H1 (cell line): ENCODE measurements around the gene BOLA3. TPM values are rescaled to one million over a fixed set of nuclear protein-coding genes. Genes with fewer than 3 reads are reported as not detected.

Experiments
- ATF3 ChIP-seq: IDR thresholded peaks from 2 replicates; pipeline ENCODE4 v1.6.1; 2011; ENCODE audit warnings: low read depth, mild to moderate bottlenecking, low read length; ENCODE audit not compliant: insufficient read depth
- CHD7 ChIP-seq: fragments of 300-600 bp; sonication (generic); IDR thresholded peaks from 2 replicates; pipeline ENCODE4 v1.7.1; 2012; ENCODE audit warnings: low read length, moderate library complexity, mild to moderate bottlenecking, inconsistent platforms; ENCODE audit not compliant: insufficient replicate concordance
- HDAC2 ChIP-seq, 2 experiments: fragments of 300-600 bp in 1 of 2; sonication (generic) in 1 of 2; IDR thresholded peaks; 2 replicates each; pipeline ENCODE4 v1.6.1; 2011 to 2012; ENCODE audit warnings: low read depth in 2 of 2, low read length in 2 of 2, mild to moderate bottlenecking in 2 of 2, moderate library complexity in 2 of 2, borderline replicate concordance in 1 of 2, inconsistent platforms in 1 of 2
- RNF2 ChIP-seq: fragments of 200-900, 300-1000 bp; sonication (generic); IDR thresholded peaks from 2 replicates; pipeline ENCODE4 v1.7.1; 2016; ENCODE audit warnings: borderline replicate concordance, low read depth, mild to moderate bottlenecking, antibody characterized with exemption, low read length; ENCODE audit not compliant: poor library complexity, severe bottlenecking; ENCODE audit errors: missing control alignments
- SIRT6 ChIP-seq: IDR thresholded peaks from one replicate; pipeline ENCODE4 v1.7.1; 2012; ENCODE audit warnings: low read length, inconsistent platforms
- SRF ChIP-seq: IDR thresholded peaks from 2 replicates; pipeline ENCODE4 v1.6.1; 2011; ENCODE audit warnings: mild to moderate bottlenecking, low read depth, low read length, moderate library complexity
- polyA plus RNA-seq, 7 experiments: library from polyadenylated mRNA; depleted of rRNA in 3 of 7; stranded (reverse) in 5 of 7; unstranded in 2 of 7; fragments of >200 nt in 5 of 7; fragments of 200-250 nt in 2 of 7; gene quantifications; 1 replicate in 5 of 7; 2 replicates in 1 of 7; 4 replicates in 1 of 7; pipeline versions ENCODE4 v1.2.1 to v1.2.3, GENCODE V29; 2011 to 2013; ENCODE audit warnings: missing spikeins in 2 of 7, mixed read lengths in 2 of 7
- total RNA-seq: library from RNA; stranded (reverse); fragmentation: NEBNext Ultra II Directional; extraction: Animal tissue kit (Norgen Biotek cat#: 25700); gene quantifications from 2 replicates; pipeline ENCODE4 v1.2.1, GENCODE V29; 2021
- TF ChIP-seq, protein P1 (sequence below): IDR thresholded peaks from 2 replicates; pipeline ENCODE4 v1.6.1; 2012; ENCODE audit warnings: low read length, inconsistent platforms

BOLA3 gene
- total and polyA plus RNA-seq, 2 of the 8 experiments (the other 6 are each of a cell fraction or from before 2014, with no cell fraction given), result 46.1 to 67.3 TPM

GRCh38 chr2:74147727-74148456, at the start of gene BOLA3 (continued):
- TF ChIP-seq CHD7 (no peak), SIRT6 (no peak), SRF (no peak), RNF2 (no peak), HDAC2 (IDR thresholded peaks at IDR 0.05; ENCODE audit: borderline replicate concordance in 1 of 2, low read depth in 2 of 2, low read length in 2 of 2) (peak in 1 of 2 experiments; percentile 59; a peak in 1 of 4 replicates), ATF3 (no peak)
- TF ChIP-seq, protein P1, sequence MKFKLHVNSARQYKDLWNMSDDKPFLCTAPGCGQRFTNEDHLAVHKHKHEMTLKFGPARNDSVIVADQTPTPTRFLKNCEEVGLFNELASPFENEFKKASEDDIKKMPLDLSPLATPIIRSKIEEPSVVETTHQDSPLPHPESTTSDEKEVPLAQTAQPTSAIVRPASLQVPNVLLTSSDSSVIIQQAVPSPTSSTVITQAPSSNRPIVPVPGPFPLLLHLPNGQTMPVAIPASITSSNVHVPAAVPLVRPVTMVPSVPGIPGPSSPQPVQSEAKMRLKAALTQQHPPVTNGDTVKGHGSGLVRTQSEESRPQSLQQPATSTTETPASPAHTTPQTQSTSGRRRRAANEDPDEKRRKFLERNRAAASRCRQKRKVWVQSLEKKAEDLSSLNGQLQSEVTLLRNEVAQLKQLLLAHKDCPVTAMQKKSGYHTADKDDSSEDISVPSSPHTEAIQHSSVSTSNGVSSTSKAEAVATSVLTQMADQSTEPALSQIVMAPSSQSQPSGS, result no peak
